Stimulated activated CD4-positive, alpha-beta T cell treated with anti-CD3 and anti-CD28 coated beads, TNF-alpha, amount 100 ng/mL, for 24 hours (primary cell): ENCODE results near the gene TBC1D3I.
"Not testable (repeated sequence)": the region's sequence is repeated elsewhere in the genome, so short reads cannot be mapped to it uniquely, and the experiment has no call there.

Experiments
- DNase-seq, 3 experiments: peaks; one replicate each; pipeline ENCODE4 v3.0.0-alpha.2; 2020; ENCODE audit warnings: low read depth in 3 of 3

TBC1D3I gene

DNA sequence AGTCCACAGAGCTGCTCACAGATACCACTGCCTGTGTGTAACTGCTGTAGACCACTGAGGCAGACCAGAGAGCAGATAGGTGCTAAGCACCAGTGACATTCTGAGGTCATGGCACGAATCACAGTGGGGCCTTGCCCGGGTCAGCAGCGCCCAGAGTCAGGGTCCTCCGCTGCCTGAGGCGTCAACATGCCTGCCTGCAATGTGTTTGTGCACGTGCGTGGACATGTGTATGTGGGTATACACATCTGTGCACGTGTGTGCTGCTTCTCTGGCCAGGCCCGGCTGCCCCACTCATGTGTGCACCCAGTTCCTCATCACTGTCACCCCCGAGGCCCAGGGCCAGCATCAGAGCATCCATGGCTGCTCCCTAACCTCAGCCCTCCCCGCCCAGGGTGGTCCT is at the start of gene TBC1D3I:
TBC1D3I (minus strand) TSS at position 101 of the 400 bp plus-strand sequence. CDS start 1,585 bp downstream, outside the sequence.
- not testable (repeated sequence) for DNase-seq

DNA sequence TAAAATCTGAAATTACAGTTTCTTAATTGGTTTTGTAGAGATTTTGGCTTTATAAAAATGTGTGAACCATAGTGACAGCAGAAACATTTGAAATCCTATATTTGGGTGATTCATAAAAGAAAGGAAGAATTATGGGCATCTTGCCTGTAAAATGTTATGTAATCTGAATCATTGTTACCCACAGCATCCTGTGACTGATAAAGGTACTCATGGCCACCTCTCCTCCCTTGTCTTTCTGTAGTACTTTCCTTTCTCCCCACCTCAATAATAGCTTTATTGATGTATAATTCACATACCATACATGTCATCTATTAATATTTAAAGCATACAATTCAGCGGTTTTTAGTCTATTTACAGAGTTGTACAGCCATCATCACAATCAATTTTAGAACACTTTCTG is 30.8 kb upstream of the TBC1D3I start:
- DNase-seq = not testable (repeated sequence)

GRCh38 chr17:36289965-36290612 is 25.7 kb upstream of the TBC1D3I start:
- not testable (repeated sequence) for DNase-seq

GRCh38 chr17:36284219-36284618 is 19.8 kb upstream of the TBC1D3I start:
- DNase-seq = not testable (repeated sequence)

DNA sequence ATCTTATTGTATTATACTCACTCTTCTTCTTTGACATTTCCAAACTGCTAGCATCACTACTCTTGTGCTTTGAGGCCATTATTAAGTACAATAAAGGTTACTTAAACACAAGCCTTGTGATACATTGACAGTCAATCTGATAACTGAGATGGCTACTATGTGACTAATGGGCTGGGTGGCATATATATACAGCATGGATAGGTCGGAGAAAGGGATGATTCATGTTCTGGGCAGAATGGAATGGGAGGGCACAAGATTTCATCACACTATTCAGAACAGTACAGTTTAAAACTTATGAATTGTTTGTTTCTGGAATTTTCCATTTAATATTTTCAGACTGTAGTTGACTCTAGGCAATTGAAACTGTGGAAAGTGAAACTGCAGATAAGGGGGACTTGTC is 18.9 kb upstream of the TBC1D3I start:
- not testable (repeated sequence) for DNase-seq

DNA sequence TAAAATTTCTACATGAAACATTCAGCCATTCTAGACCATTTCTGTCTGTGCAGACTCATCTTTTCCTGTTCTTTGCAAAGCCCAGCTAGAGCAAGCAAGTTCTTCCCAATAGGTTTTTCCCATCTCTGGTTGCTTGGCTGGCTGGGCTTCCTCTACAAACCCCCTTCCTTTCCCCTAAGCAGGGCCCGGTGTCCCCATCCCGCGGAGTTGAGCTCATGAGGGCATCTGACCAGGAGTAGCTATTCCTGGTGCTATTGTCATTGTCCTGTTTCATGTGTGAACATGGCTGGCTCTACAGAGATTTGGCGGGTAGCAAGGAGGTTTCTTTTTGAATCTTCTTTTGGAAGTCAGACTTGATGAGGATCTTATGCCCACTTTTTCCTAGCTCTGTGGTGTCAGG is 22.3 kb downstream of the TBC1D3I start:
- DNase-seq = not testable (repeated sequence)

GRCh38 chr17:36229644-36230043 is 34.7 kb downstream of the TBC1D3I start:
- DNase-seq = peak in 1 of 3 experiments; percentile 16

- not testable (repeated sequence) for DNase-seq
Measured at GRCh38 chr17:36222967-36223366, 41.4 kb downstream of the TBC1D3I start.

GRCh38 chr17:36221581-36222100 is 42.7 kb downstream of the TBC1D3I start:
- DNase-seq = not testable (repeated sequence)

GRCh38 chr17:36220737-36221580 is 43.4 kb downstream of the TBC1D3I start:
- DNase-seq = not testable (repeated sequence)

GRCh38 chr17:36219556-36219955 is 44.8 kb downstream of the TBC1D3I start:
- not testable (repeated sequence) for DNase-seq

DNA sequence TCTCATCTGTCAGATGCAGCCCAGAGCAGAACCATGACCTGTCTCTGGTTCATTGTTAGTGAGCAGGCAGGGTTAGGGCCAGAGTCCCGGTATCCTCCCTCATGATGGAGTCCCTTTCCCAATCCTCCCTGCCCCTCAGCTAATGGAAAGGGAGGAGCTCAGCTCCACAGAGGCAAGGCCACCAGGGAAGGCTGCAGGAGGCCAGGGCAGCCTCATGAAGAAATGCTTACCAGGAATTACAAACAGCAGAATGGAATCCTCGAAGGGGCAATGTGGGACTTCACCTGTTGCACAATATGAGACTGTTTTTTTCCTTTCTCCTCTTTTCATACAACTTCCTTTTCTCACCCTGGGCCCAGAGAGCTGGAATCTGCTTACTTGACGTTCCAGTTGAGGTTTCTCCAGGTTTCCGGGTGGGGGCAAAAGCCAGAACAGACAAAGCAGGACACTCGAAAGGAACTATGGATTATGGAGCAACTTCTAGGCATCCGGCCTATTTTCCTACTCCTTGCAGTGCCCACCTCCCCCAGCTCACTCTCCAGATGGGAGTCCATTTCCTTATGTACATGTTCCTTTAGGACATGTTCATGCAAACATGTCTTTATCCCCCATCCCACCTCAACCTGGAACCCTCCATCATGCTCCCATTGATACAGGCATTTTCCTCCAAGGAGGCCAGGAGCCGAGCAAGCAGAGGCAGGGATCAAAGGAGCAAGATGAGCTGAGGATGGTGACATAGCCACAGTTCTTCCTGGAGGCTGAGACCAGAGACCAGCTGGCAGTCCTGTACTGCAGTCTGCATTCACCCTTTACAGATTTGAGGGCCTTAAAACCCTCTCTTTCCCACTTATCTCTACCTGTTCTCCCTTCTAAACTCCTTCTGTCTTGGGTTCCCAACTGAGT is 48.7 kb downstream of the TBC1D3I start:
- not testable (repeated sequence) for DNase-seq

DNA sequence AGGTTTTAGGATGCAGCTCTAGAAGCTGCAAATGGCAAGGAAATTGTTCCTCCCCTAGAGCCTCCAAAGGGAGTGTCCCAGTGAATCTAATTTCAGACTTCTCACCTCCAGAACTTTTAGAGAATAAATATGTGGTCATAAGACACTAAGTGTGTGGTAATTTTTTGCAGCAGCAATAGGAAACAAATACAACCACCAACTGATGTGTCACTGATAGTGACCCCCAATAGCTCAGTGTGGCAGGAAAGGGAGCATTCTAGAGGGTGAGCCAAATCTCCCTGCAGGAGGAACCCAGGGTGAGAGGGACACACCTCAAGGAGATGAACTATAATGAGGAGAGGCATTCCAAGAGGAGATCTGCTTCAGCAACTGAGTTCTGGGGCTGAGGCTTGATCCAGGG is 49.5 kb downstream of the TBC1D3I start:
- no peak for DNase-seq

GRCh38 chr17:36213695-36214094 is 50.7 kb downstream of the TBC1D3I start:
- no peak for DNase-seq

- DNase-seq = no peak
Measured at GRCh38 chr17:36212966-36213365, 51.4 kb downstream of the TBC1D3I start.

- DNase-seq = no peak
Measured at GRCh38 chr17:36212272-36212605, 52.1 kb downstream of the TBC1D3I start.

GRCh38 chr17:36211484-36212271 is 52.7 kb downstream of the TBC1D3I start:
- not testable (repeated sequence) for DNase-seq

DNA sequence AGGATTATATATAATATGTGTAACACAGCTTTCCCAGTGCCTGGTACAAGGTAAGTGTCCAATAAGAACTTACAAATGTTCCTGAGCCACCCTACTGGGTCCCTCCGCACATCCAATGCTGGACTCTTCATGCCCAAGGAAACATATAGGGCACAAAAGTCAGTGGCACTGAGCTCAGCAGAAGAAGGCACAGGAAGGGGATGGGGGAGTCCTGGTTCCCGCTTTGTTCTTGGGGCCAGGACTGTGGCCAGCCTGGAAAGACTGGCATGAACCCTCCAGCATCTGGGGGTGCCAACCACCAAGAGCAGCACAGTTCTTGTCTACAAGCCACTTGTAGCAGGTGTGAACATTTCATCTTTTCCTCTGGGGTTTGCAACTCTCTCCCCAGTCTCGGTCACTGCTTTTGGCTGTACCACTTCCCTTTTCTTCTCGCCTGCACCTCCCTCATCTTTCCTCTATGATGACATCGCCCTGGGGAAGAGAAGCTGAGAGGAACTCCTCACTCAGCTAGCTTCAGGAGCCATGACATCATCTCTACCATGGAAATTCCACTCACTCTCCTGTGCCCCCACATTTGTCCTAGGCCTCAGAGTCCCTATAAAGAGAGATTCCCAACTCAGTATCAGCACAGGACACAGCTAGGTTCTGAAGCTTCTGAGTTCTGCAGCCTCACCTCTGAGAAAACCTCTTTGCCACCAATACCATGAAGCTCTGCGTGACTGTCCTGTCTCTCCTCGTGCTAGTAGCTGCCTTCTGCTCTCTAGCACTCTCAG is 53.7 kb downstream of the TBC1D3I start, which contains the start of gene CCL4L2:
CCL4L2 (plus strand) TSS at position 625 of the 773 bp plus-strand sequence.
- DNase-seq = not testable (repeated sequence)

DNA sequence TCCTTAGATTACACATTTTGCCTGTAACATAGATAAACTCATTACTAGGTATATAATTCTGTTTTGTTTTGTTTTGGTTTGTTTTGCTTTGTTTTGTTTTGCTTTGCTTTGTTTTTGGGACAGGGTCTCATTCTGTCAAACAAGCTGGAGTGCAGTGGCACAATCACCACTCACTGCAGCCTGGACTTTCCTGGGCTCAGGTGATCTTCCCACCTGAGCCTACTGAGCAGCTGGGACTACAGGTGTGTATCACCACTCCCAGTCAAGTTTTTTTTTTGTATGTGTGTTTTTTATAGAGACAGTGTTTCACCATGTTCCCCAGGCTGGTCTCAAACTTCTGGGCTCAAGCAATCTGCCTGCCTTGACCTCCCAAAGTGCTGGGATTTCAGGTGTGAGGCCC is 54.8 kb downstream of the TBC1D3I start:
- DNase-seq = no peak

DNA sequence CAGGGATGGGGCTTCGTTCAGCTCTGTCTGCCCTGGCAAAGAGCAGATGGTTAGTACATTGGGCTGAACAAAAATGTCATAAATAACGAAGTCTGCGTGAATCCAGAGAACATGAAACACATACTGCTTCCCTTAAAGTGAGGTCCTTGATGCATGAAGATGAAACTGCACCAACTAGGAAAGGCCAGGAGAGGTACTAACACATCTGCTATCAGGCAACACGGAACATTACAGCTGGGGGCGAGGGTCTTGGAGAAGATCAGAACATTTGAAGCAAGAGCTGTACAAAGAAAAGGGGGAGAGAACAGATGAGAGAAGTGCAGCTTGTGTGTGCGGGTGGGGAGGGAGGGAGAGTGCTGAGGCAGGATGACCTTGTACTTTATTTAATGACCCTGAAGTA is 57.0 kb downstream of the TBC1D3I start:
- not testable (repeated sequence) for DNase-seq
